ENCODE measurements around the gene PQBP1.
"Not testable (repeated sequence)": the region's sequence is repeated elsewhere in the genome, so short reads cannot be mapped to it uniquely, and the experiment has no call there.

The PQBP1 gene

GRCh38 chrX:48897625-48898306 lies at the start of gene PQBP1, which contains the start of gene TIMM17B:
TSS of gene PQBP1 (plus strand) at chrX:48897930. CDS start at chrX:48898510, 580 bp downstream.
TSS of gene TIMM17B (minus strand) at chrX:48897768. CDS start at chrX:48897749, 19 bp downstream.
- H3K4me3 ChIP-seq (ENCODE audit: low read depth, low read length): peak within 1 kb of the TSS; percentile 81

GRCh38 chrX:48848847-48849246 lies 48.9 kb upstream of the PQBP1 start:
- H3K4me3 ChIP-seq (ENCODE audit: low read depth, low read length): no peak overlapping the region

- no peak overlapping the region for H3K4me3 ChIP-seq (ENCODE audit: low read depth, low read length)
Measured at GRCh38 chrX:48852857-48853256, 44.9 kb upstream of the PQBP1 start.

- not testable (repeated sequence) for H3K4me3 ChIP-seq (ENCODE audit: low read depth, low read length)
Measured at GRCh38 chrX:48853494-48853893, 44.2 kb upstream of the PQBP1 start.

GRCh38 chrX:48854121-48854804 lies 43.5 kb upstream of the PQBP1 start:
- H3K4me3 ChIP-seq (ENCODE audit: low read depth, low read length): not testable (repeated sequence)

GRCh38 chrX:48854898-48855297 lies 42.8 kb upstream of the PQBP1 start:
- no peak overlapping the region for H3K4me3 ChIP-seq (ENCODE audit: low read depth, low read length)

- no peak overlapping the region for H3K4me3 ChIP-seq (ENCODE audit: low read depth, low read length)
Measured at GRCh38 chrX:48864210-48864609, 33.5 kb upstream of the PQBP1 start.

GRCh38 chrX:48872017-48872416 lies 25.7 kb upstream of the PQBP1 start:
- not testable (repeated sequence) for H3K4me3 ChIP-seq (ENCODE audit: low read depth, low read length)

- H3K4me3 ChIP-seq (ENCODE audit: low read depth, low read length): not testable (repeated sequence)
Measured at GRCh38 chrX:48876944-48877343, 20.8 kb upstream of the PQBP1 start.

GRCh38 chrX:48883729-48884128 lies 14.0 kb upstream of the PQBP1 start:
- no peak overlapping the region for H3K4me3 ChIP-seq (ENCODE audit: low read depth, low read length)

- H3K4me3 ChIP-seq (ENCODE audit: low read depth, low read length): not testable (repeated sequence)
Measured at GRCh38 chrX:48886586-48886985, 11.1 kb upstream of the PQBP1 start.

GRCh38 chrX:48890296-48890925 lies 7.3 kb upstream of the PQBP1 start:
- peak overlapping the region; percentile 8 for H3K4me3 ChIP-seq (ENCODE audit: low read depth, low read length)

GRCh38 chrX:48890934-48891401 lies 6.8 kb upstream of the PQBP1 start:
- H3K4me3 ChIP-seq (ENCODE audit: low read depth, low read length): peak overlapping the region; percentile 8

GRCh38 chrX:48891402-48892288 lies 6.1 kb upstream of the PQBP1 start:
- peak overlapping the region; percentile 24 for H3K4me3 ChIP-seq (ENCODE audit: low read depth, low read length)

- no peak overlapping the region for H3K4me3 ChIP-seq (ENCODE audit: low read depth, low read length)
Measured at GRCh38 chrX:48892896-48893295, 4.8 kb upstream of the PQBP1 start.

- no peak overlapping the region for H3K4me3 ChIP-seq (ENCODE audit: low read depth, low read length)
Measured at GRCh38 chrX:48893556-48894348, 4.0 kb upstream of the PQBP1 start.

GRCh38 chrX:48894891-48895290 lies 2.8 kb upstream of the PQBP1 start:
- H3K4me3 ChIP-seq (ENCODE audit: low read depth, low read length): no peak overlapping the region

- H3K4me3 ChIP-seq (ENCODE audit: low read depth, low read length): peak overlapping the region; percentile 81
Measured at GRCh38 chrX:48896611-48897011, 1.1 kb upstream of the PQBP1 start.

GRCh38 chrX:48897157-48897624 lies 539 bp upstream of the PQBP1 start:
- H3K4me3 ChIP-seq (ENCODE audit: low read depth, low read length): peak overlapping the region; percentile 81

- H3K4me3 ChIP-seq (ENCODE audit: low read depth, low read length): no peak overlapping the region
Measured at GRCh38 chrX:48899078-48899410, 1.3 kb downstream of the PQBP1 start.

All from iPS-11a (cell line).